Hepatocyte (in vitro differentiated cells): ENCODE results near the gene LRRK2.

ENCODE experiments used
- CTCF ChIP-seq: fragments of 200-600 bp; sonication (generic); IDR thresholded peaks from 2 replicates; pipeline ENCODE4 v1.5.1; 2016; ENCODE audit warnings: antibody characterized with exemption, mild to moderate bottlenecking; ENCODE audit not compliant: poor library complexity
- EZH2 ChIP-seq: fragments of 200-600 bp; sonication (generic); IDR thresholded peaks from 2 replicates; pipeline ENCODE4 v1.6.1; 2016; ENCODE audit warnings: antibody characterized with exemption, mild to moderate bottlenecking, borderline replicate concordance
- EZH2phosphoT487 ChIP-seq: fragments of 200-600 bp; sonication (generic); IDR thresholded peaks from one replicate; pipeline ENCODE4 v1.6.1; 2018; ENCODE audit warnings: antibody characterized with exemption, mild to moderate bottlenecking, low read depth, moderate library complexity; ENCODE audit not compliant: unreplicated experiment, severe bottlenecking

GRCh38 chr12:40312196-40312595 is 87.4 kb downstream of the LRRK2 start:
- TF ChIP-seq CTCF (no peak), EZH2 (no peak), EZH2phosphoT487 (no peak)
